ENCODE results near the gene KIR2DL3.

GRCh38 chr19:54709212-54709948 lies 28.9 kb upstream of the KIR2DL3 start:
- TF ChIP-seq POLR2A (IDR thresholded peaks at IDR 0.05) (no peak), CTCF (IDR thresholded peaks at IDR 0.05) (no peak)
